ENCODE data around the gene ZDHHC11B.
"Not testable (repeated sequence)": the region's sequence is repeated elsewhere in the genome, so short reads cannot be mapped to it uniquely, and the experiment has no call there.

ZDHHC11B gene

GRCh38 chr5:784428-785177 is at the start of gene ZDHHC11B:
Gene ZDHHC11B, minus strand, starts transcription at chr5:784729. Its CDS starts 17,810 bp downstream, at chr5:766919.
- peak; percentile 84 to 88 for DNase-seq (ENCODE audit: low read depth in 2 of 2, low spot score in 1 of 2)

- not testable (repeated sequence) for DNase-seq (ENCODE audit: low read depth in 2 of 2, low spot score in 1 of 2)
Observed at GRCh38 chr5:834013-834412, 49.5 kb upstream of the ZDHHC11B start.

DNA sequence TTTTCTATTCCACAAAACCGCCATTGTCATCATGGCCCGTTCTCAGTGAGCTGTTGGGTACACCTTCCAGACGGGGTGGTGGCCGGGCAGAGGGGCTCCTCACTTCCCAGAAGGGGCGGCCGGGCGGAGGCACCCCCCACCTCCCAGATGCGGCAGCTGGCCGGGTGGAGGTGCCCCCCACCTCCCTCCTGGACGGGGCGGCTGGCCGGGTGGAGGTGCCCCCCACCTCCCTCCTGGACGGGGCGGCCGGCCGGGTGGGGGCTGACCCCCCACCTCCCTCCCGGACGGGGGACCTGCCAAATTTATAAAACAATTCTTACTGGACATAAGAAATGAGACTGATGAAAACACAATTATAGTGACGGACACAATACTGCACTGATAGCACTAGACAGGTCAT is 43.7 kb upstream of the ZDHHC11B start:
- not testable (repeated sequence) for DNase-seq (ENCODE audit: low read depth in 2 of 2, low spot score in 1 of 2)

DNA sequence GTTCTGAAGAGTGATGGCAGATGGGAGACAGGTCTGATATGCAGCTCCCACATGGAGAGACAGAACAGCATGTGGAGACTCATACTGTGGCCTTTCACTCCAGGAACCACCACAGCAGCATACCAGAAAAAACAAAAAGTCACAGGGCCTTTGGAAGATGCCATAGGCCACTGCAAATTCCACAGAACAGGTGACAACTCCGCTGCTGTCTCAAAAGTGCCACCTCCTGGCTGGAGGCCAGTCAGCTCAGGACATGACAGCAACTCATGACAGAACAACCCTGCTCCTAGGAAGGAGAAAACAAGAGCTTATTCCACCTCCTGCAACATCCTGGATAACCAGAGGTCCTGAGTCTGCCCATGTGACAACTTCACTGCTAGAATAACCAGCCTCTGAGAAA is 41.0 kb upstream of the ZDHHC11B start:
- not testable (repeated sequence) for DNase-seq (ENCODE audit: low read depth in 2 of 2, low spot score in 1 of 2)

GRCh38 chr5:821504-821903 is 37.0 kb upstream of the ZDHHC11B start:
- DNase-seq (ENCODE audit: low read depth in 2 of 2, low spot score in 1 of 2) = no peak

GRCh38 chr5:820245-820644 is 35.7 kb upstream of the ZDHHC11B start:
- no peak for DNase-seq (ENCODE audit: low read depth in 2 of 2, low spot score in 1 of 2)

GRCh38 chr5:819078-819477 is 34.5 kb upstream of the ZDHHC11B start:
- DNase-seq (ENCODE audit: low read depth in 2 of 2, low spot score in 1 of 2) = no peak

DNA sequence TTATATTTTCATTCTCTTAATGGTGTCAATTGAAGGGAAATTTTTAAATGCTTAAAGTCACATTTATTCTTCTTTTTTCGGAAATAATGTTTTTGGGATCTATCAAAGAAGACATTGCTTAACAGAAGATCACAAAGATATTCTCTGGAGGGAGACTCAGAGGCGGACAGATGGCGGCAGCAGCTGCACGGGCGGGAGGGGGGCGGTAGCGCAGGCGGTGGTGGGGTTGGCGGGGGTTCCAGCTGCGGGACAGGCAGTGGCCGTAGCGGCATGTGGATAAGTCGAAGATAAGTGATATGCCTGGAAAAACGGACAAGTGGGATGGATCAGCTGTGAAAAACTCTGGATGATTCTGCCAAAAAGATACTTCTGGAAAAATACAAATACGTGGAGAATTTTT is 31.6 kb upstream of the ZDHHC11B start:
- DNase-seq (ENCODE audit: low read depth in 2 of 2, low spot score in 1 of 2) = no peak

- DNase-seq (ENCODE audit: low read depth in 2 of 2, low spot score in 1 of 2) = no peak
Observed at GRCh38 chr5:815449-815848, 30.9 kb upstream of the ZDHHC11B start.

GRCh38 chr5:813575-813974 is 29.0 kb upstream of the ZDHHC11B start:
- not testable (repeated sequence) for DNase-seq (ENCODE audit: low read depth in 2 of 2, low spot score in 1 of 2)

GRCh38 chr5:811384-811783 is 26.9 kb upstream of the ZDHHC11B start:
- not testable (repeated sequence) for DNase-seq (ENCODE audit: low read depth in 2 of 2, low spot score in 1 of 2)

DNA sequence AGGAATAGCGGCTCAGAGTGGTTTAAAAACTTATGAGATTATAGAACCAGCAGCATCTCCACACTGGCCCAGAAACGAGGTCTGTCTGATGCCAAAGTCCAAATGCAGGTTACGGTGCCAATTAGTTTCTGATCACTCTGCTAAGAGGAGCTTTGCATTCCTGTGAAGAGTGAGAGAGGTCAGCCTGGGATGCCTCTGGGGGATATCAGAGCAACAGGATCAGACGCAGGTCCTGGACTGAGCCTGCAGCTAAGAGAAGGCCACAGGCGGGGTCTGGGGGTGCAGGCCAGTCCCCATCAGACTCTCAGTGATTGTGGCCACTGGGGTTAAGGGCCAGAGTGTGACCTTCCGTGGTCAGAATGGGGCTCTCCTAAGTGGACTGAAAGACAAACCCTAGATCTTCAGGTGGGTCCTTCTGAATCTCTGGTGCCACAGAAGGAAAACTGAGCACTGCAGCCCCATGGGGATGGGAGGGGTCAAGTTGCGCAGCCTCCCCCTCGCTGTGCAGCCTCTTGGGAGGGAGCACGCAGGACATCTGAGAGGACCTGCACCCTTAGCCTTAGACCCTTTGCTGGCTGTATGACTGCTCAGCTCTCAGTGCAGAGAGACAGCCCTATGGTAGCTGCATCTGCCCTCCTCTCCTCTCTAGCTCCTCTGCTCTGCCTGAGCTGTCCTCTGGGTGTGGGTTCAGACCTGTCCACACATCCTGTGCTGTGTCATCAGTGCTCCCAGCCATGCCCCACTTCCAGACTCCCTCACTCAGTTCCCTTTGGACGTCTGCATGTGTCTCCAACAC is 23.4 kb upstream of the ZDHHC11B start:
- not testable (repeated sequence) for DNase-seq (ENCODE audit: low read depth in 2 of 2, low spot score in 1 of 2)

DNA sequence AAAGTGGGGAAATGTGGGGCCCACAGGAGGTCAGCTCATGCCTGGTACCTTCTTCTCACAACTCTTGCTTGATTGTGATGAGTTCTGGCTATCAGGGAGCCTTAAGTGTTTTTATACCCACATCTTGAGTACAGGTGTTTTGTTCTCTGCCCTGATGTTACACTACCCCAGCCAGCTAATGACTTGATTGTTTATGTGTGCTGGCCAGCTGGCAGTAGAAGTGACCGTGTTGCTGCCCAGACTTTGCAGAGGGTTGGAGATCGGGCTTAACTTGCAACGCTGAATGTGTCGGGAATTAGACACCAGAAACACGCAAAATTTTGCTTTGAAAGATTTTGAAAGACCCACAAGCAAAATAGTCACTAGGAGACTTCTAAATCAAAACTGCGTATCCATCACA is 16.9 kb upstream of the ZDHHC11B start:
- DNase-seq (ENCODE audit: low read depth in 2 of 2, low spot score in 1 of 2) = no peak

DNA sequence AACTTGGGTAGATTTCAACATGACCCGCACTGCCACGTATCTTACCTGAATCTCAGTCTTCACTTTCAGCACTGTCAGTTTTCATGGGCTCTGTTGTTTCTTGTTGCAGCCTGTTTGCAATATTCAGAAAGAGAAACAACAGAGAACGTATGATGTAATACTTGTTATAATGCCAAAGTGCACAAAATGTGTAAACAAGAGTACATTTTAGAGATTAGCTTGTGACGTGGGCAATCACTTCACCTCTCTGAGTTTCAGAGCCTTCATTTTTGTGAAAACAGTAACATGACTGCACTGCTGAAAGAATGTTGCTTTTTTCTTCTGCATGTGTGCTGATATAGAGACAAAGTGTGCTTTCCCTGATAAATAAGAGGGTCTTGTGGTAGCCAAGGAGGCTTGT is 16.5 kb upstream of the ZDHHC11B start:
- DNase-seq (ENCODE audit: low read depth in 2 of 2, low spot score in 1 of 2) = not testable (repeated sequence)

DNA sequence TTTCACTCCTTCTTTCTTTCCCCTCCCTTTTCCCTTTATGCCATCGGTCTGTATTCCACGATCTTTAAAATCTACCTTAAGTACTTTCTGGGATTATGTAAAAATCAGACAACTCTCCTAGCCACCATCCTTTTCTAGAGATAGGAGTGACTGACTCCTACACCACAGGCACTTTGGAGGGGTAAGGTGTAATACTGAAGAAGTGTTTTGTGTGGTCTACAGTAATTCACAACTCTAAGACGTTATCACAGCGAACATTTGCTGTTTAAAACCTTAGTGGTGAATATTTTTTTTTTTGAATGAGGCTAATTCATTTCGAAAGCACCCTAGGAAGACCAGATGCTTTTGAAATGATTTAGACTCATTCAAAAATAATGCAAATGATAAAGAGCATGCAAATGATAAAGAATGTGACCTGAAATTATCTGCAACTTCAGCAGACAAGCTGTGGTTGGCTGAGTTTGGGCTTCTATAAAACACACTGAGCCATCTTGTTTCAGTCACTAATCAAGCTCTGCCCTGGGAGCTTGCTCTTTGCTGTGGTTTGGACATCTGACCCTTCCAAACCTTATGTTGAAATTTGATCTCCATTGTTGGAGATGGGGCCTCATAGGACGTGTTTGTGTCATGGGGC is 14.1 kb upstream of the ZDHHC11B start:
- not testable (repeated sequence) for DNase-seq (ENCODE audit: low read depth in 2 of 2, low spot score in 1 of 2)

DNA sequence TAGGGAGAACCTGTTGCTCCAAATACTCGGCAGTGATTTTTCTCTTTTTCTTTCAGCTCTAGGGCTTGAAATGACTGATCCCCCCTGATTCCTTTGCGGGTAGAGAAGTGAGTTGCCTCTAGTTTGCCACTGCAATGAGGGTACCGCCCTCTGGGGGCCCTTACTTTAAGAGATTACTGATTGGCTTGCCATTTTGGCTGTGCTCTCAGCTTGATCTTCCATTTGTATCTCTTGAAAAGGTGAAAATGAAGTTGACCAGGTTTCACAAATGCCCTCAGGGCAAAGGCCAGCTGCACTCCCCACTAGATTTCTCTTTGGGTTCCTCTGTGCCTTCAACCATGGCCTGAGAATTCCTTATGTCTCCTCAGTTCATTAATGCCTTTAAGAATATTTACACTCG is 13.5 kb upstream of the ZDHHC11B start:
- DNase-seq (ENCODE audit: low read depth in 2 of 2, low spot score in 1 of 2) = not testable (repeated sequence)

- DNase-seq (ENCODE audit: low read depth in 2 of 2, low spot score in 1 of 2) = not testable (repeated sequence)
Observed at GRCh38 chr5:795873-796272, 11.3 kb upstream of the ZDHHC11B start.

DNA sequence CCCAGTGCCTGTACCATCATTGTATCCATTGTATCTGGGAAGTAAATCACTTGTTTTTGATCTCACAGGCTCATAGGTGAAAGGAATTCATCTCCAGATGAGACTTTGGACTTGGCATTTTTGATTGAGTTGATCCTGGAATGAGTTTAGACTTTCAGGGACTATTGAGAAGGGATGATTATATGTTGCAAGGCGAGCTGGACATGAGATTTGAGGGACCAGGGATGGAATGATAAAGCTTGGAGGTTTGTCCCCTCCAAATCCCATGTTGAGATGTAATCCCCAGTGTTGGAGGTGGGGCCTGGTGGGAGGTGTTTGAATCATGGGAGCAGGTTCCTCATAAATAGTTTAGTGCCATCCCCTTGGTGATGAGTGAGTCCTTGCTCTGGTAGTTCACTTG is 10.4 kb upstream of the ZDHHC11B start:
- not testable (repeated sequence) for DNase-seq (ENCODE audit: low read depth in 2 of 2, low spot score in 1 of 2)

GRCh38 chr5:788703-789102 is 4.2 kb upstream of the ZDHHC11B start:
- DNase-seq (ENCODE audit: low read depth in 2 of 2, low spot score in 1 of 2) = not testable (repeated sequence)

DNA sequence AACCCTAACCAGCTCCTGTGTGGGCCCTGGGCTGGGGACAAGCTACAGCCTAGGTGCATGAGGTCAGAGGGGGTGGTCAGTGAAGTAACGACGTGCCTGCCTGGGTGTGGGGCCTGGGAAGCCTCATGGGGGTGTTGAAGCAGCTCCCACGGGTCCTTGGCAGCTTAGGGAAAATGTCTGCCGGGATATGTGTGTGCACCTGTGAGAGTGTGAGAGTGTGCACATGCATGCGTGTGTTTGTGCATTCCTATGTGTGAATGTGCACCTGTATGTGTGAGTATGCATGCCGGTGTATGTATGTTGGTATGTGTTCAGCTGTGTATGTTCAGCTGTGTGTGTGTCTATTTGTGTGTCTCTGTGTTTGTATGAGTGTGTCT is 3.3 kb upstream of the ZDHHC11B start:
- not testable (repeated sequence) for DNase-seq (ENCODE audit: low read depth in 2 of 2, low spot score in 1 of 2)

DNA sequence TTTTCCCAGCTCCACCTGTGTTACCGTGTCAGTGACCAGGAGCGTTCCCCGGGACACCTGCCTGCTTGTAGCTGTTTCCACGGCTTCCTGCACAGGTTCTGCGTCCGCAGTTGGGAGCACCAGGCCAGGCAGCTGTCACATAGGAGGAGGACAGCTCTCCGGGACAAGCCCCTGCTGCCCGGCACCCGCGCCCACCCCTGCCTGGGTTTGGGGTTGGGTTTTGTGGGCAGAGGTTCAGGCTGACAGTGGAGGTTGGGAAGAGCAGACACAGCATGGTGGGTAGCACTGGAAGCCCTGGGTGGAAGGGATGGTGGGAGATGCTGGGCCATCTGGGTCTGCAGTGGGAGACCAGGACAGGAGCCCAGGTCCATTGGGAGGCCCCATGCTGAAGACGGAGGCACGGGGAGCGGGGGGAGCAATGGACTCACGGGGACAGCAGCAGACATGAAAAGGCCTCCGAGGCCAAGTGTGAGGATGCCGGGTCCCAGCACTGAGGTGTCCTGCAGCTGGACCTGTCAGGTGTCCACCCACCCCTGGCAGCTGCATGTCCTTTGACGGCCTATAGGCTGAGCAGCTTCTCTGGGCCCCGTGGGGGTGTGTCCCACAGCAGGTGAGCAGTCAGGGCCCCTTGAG is 2.8 kb upstream of the ZDHHC11B start:
- DNase-seq (ENCODE audit: low read depth in 2 of 2, low spot score in 1 of 2) = not testable (repeated sequence)
